ENCODE measurements around the gene SLC22A14.

DNA sequence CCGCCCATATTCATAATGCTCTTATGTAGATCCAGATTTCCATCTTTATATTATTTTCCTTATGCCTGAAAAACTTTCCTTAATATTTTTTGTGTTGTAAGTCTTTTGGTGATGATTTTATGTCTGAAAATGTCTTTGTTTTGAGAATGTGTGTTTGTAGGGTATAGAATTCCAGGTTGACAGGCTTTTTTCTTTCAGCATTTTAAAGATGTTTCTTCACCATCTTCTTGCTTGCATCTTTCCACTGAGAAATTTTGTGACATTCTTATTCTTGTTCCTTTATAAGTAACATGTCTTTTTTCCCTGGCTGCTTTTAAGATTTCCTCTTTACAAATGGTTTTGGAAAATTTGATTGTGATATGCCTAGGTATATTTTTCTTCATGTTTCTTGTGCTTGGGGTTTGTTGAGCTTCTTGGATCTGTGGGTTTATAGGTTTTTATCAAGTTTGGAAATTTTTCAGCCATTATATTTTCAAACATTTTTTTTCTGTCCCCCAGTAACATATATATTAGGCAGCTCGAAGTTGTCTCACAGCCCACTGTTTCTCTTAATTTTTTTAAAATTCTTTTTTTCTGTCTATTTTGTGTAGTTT lies 43.6 kb upstream of the SLC22A14 start:
- no peak for TF ChIP-seq ZNF274 (IDR thresholded peaks at IDR 0.05; ENCODE audit: low read depth, low read length)
- TF ChIP-seq SUZ12 (IDR thresholded peaks at IDR 0.05; ENCODE audit: extremely low read depth, insufficient read depth, insufficient read length) = no peak
- no peak for TF ChIP-seq YY1 (IDR thresholded peaks at IDR 0.05; ENCODE audit: insufficient read depth, insufficient read length)
